HepG2 (cell line): Measurements from ENCODE around the gene DOC2A. TPM values are rescaled to one million over a fixed set of nuclear protein-coding genes. Genes with fewer than 3 reads are reported as not detected.

Source experiments
- ATAC-seq: fragments of 200-7000 bp; cut with Tn5 transposase; 3 replicates; pipeline ENCODE4 v1.9.1; 2020; ENCODE audit warnings: mild to moderate bottlenecking, moderate library complexity
- BruUV-seq: library from RNA; stranded (reverse); fragments of 400-500 nt; replicated peaks from 2 replicates; lab custom pipeline; 2021; lab: Mats Ljungman, UMichigan
- CTCF ChIA-PET: fragments of 300-600 bp; formaldehyde crosslinking; extraction: SDS; loops from one replicate; lab custom pipeline; 2021; ENCODE audit warnings: low total read pairs, inconsistent platforms, low intra/inter-chr PET ratio; lab: Yijun Ruan, JAX
- POLR2A ChIA-PET: fragments of 350-600 bp; sonication (Branson Sonifier 250); formaldehyde crosslinking; loops from one replicate; lab custom pipeline; 2020; ENCODE audit warnings: antibody characterized with exemption, inconsistent platforms; lab: Yijun Ruan, JAX
- DNase-seq: peaks from one replicate; pipeline ENCODE4 v3.0.0-alpha.2; 2015; ENCODE audit warnings: low spot score
- FAIRE-seq: peaks from 3 replicates; lab custom pipeline; 2011; peaks lifted over from hg19 to GRCh38; lab: Jason Lieb, UNC
- H2AFZ ChIP-seq: one replicate; pipeline ENCODE4 v1.6.1; 2011; ENCODE audit warnings: low read length, inconsistent platforms
- H3K27ac ChIP-seq: fragments of 300-600 bp; 3 replicates; pipeline ENCODE4 v1.8.0; 2011; ENCODE audit warnings: mixed run types, mild to moderate bottlenecking, mixed read lengths, low read length, inconsistent platforms; ENCODE audit not compliant: insufficient read depth; ENCODE audit errors: extremely low read length
- H3K27me3 ChIP-seq, 2 experiments: fragments of 200-600 bp in 1 of 2; 2 replicates in 1 of 2; 3 replicates in 1 of 2; pipeline versions ENCODE4 v1.6.0 to v1.8.0; 2011; ENCODE audit warnings: low read length in 2 of 2, mild to moderate bottlenecking in 2 of 2, moderate library complexity in 2 of 2, inconsistent platforms in 1 of 2; ENCODE audit not compliant: insufficient read depth in 2 of 2, control insufficient read depth in 1 of 2
- H3K36me3 ChIP-seq, 2 experiments: fragments of 200-600 bp in 1 of 2; replicated peaks in 1 of 2; 2 replicates in 1 of 2; 3 replicates in 1 of 2; pipeline versions ENCODE4 v1.5.1 to v1.8.0; 2011; ENCODE audit warnings: low read length in 2 of 2, inconsistent platforms in 1 of 2; ENCODE audit not compliant: insufficient read depth in 2 of 2, control insufficient read depth in 1 of 2
- H3K4me1 ChIP-seq: 2 replicates; pipeline ENCODE4 v1.5.1; 2012; ENCODE audit warnings: low read length, inconsistent platforms; ENCODE audit not compliant: insufficient read depth
- H3K4me2 ChIP-seq: 2 replicates; pipeline ENCODE4 v1.6.0; 2011; ENCODE audit warnings: low read depth, low read length, inconsistent platforms
- H3K4me3 ChIP-seq, 3 experiments: fragments of 200-600 bp in 1 of 3; sonication (generic), shearing (Covaris generic) in 1 of 3; replicated peaks in 1 of 3; 2 replicates each; pipeline ENCODE4 v1.5.1; 2011 to 2016; ENCODE audit warnings: low read length in 3 of 3, inconsistent platforms in 2 of 3, low read depth in 2 of 3, mild to moderate bottlenecking in 2 of 3, control low read depth in 1 of 3, mixed read lengths in 1 of 3; ENCODE audit not compliant: insufficient read depth in 1 of 3
- H3K79me2 ChIP-seq: one replicate; pipeline ENCODE4 v1.6.1; 2011; ENCODE audit warnings: low read length, inconsistent platforms; ENCODE audit not compliant: insufficient read depth
- H3K9ac ChIP-seq: 2 replicates; pipeline ENCODE4 v1.6.0; 2011; ENCODE audit warnings: mild to moderate bottlenecking, low read depth, low read length, inconsistent platforms; ENCODE audit not compliant: insufficient read depth
- H3K9me3 ChIP-seq: 2 replicates; pipeline ENCODE4 v1.5.1; 2012; ENCODE audit warnings: mild to moderate bottlenecking, low read length
- H4K20me1 ChIP-seq: 2 replicates; pipeline ENCODE4 v1.6.0; 2011; ENCODE audit warnings: inconsistent platforms, mild to moderate bottlenecking, low read length, moderate library complexity; ENCODE audit not compliant: insufficient read depth
- ARNT ChIP-seq: fragments of 450-650 bp; IDR thresholded peaks from 2 replicates; pipeline ENCODE4 v1.6.1; 2017
- DMAP1 ChIP-seq: IDR thresholded peaks from 2 replicates; pipeline ENCODE4 v1.6.1; 2016
- FOXA3 ChIP-seq: IDR thresholded peaks from 2 replicates; pipeline ENCODE4 v1.6.1; 2016; ENCODE audit warnings: missing genetic modification reagents, missing compliant biosample characterization
- GABPA ChIP-seq, 2 experiments: IDR thresholded peaks; 2 replicates each; pipeline ENCODE4 v1.6.1; 2011 to 2016; ENCODE audit warnings: low read depth in 2 of 2, low read length in 1 of 2, missing biosample characterization in 1 of 2, missing genetic modification characterization in 1 of 2
- GATA4 ChIP-seq: sonication (generic); IDR thresholded peaks from 2 replicates; pipeline ENCODE4 v1.6.1; 2016; ENCODE audit warnings: antibody characterized with exemption, low read depth, borderline replicate concordance
- GATAD2A ChIP-seq: IDR thresholded peaks from 2 replicates; pipeline ENCODE4 v1.6.1; 2016
- HNRNPL ChIP-seq: fragments of 200-400 bp; formaldehyde crosslinking; IDR thresholded peaks from 2 replicates; pipeline ENCODE4 v1.6.1; 2017; ENCODE audit warnings: mild to moderate bottlenecking, low read depth, low read length
- MAF1 ChIP-seq: sonication (generic); formaldehyde crosslinking; IDR thresholded peaks from 2 replicates; pipeline ENCODE4 v1.5.0; 2020; ENCODE audit warnings: missing genetic modification reagents, borderline replicate concordance
- NCOA5 ChIP-seq: sonication (generic); formaldehyde crosslinking; IDR thresholded peaks from 2 replicates; pipeline ENCODE4 v1.4.0; 2020; ENCODE audit warnings: missing genetic modification reagents
- PAWR ChIP-seq: sonication (generic); formaldehyde crosslinking; IDR thresholded peaks from 2 replicates; pipeline ENCODE4 v1.4.0; 2020; ENCODE audit warnings: missing genetic modification reagents, mild to moderate bottlenecking, borderline replicate concordance
- PITX1 ChIP-seq: sonication (generic); formaldehyde crosslinking; IDR thresholded peaks from 2 replicates; pipeline ENCODE4 v1.5.1; 2020; ENCODE audit warnings: mild to moderate bottlenecking, missing genetic modification reagents
- SMYD3 ChIP-seq: sonication (generic); formaldehyde crosslinking; IDR thresholded peaks from 2 replicates; pipeline ENCODE4 v1.8.1; 2023; ENCODE audit warnings: mild to moderate bottlenecking, missing genetic modification reagents
- SRY ChIP-seq: sonication (generic); formaldehyde crosslinking; IDR thresholded peaks from 2 replicates; pipeline ENCODE4 v1.8.0; 2022; ENCODE audit warnings: mild to moderate bottlenecking, missing genetic modification reagents
- ZBTB1 ChIP-seq: sonication (generic); formaldehyde crosslinking; IDR thresholded peaks from 2 replicates; pipeline ENCODE4 v1.4.0; 2020; ENCODE audit warnings: missing genetic modification reagents, borderline replicate concordance
- ZFYVE20 ChIP-seq: sonication (generic); formaldehyde crosslinking; IDR thresholded peaks from 2 replicates; pipeline ENCODE4 v1.8.0; 2023; ENCODE audit warnings: low read depth, mild to moderate bottlenecking, moderate library complexity, missing genetic modification reagents, borderline replicate concordance
- ZNF101 ChIP-seq: sonication (generic); formaldehyde crosslinking; IDR thresholded peaks from 2 replicates; pipeline ENCODE4 v1.4.0; 2020; ENCODE audit warnings: mild to moderate bottlenecking, low read depth, missing genetic modification reagents, borderline replicate concordance
- ZNF44 ChIP-seq: sonication (generic); formaldehyde crosslinking; IDR thresholded peaks from 2 replicates; pipeline ENCODE4 v1.5.1; 2020; ENCODE audit warnings: mild to moderate bottlenecking, missing genetic modification reagents
- ZNF564 ChIP-seq: sonication (generic); formaldehyde crosslinking; IDR thresholded peaks from 2 replicates; pipeline ENCODE4 v1.8.1; 2023; ENCODE audit warnings: mild to moderate bottlenecking, missing genetic modification reagents
- ZNF775 ChIP-seq: sonication (generic); formaldehyde crosslinking; IDR thresholded peaks from 2 replicates; pipeline ENCODE4 v1.4.0; 2020; ENCODE audit warnings: missing genetic modification reagents, mild to moderate bottlenecking, moderate library complexity, borderline replicate concordance
- WGBS: methylation state at CpG from one replicate; pipeline ENCODE4 v1.1.6; 2017; ENCODE audit warnings: low lambda C conversion rate; 5-methylcytosine and 5-hydroxymethylcytosine counted together
- in situ Hi-C: cut with HindIII; loops from 2 replicates; pipeline ENCODE4 v1.10.0; 2017; ENCODE audit warnings: low pct_unique_long_range_greater_than_20kb; ENCODE audit not compliant: extremely low pct_ligation_motif_present
- intact Hi-C: fragments of 100-400 bp; cut with micrococcal nuclease; formaldehyde crosslinking; loops from one replicate; pipeline ENCODE4 v1.10.0; 2022; ENCODE audit not compliant: unreplicated experiment
- polyA plus RNA-seq, 8 experiments: library from polyadenylated mRNA; depleted of rRNA in 3 of 8; stranded (reverse) in 7 of 8; unstranded in 1 of 8; fragments of >200 nt; fragmentation: Illumina TruSeq in 4 of 8; extraction: Trizol in 4 of 8; gene quantifications; 2 replicates each; pipeline versions ENCODE4 v1.2.1 to v1.2.3, GENCODE V29; 2011 to 2016; ENCODE audit warnings: low read depth in 4 of 8, missing spikeins in 1 of 8, mixed read lengths in 1 of 8; ENCODE audit not compliant: insufficient read depth in 1 of 8
- total RNA-seq, 5 experiments: library from RNA; depleted of rRNA; stranded (reverse); fragments of >200 nt; fragmentation: Illumina TruSeq; extraction: Trizol; gene quantifications; 2 replicates each; pipeline ENCODE4 v1.2.3, GENCODE V29; 2016; ENCODE audit warnings: low read depth in 1 of 5
- TF ChIP-seq, protein P1 (sequence below): sonication (generic); formaldehyde crosslinking; IDR thresholded peaks from 2 replicates; pipeline ENCODE4 v1.9.0; 2022; ENCODE audit warnings: missing genetic modification reagents, mild to moderate bottlenecking, borderline replicate concordance

The DOC2A gene
- total and polyA plus RNA-seq, 2 of the 13 experiments (the other 11 are each of a cell fraction or from before 2014, with no cell fraction given), result 0.15 to 0.55 TPM

- peak within 1 kb of the TSS; percentile 80 for H3K9ac ChIP-seq
- peak; percentile 78 for ATAC-seq
- FAIRE-seq, result no peak
- no peaks in the 10 kb centered on the region for H4K20me1 ChIP-seq
- peak within 1 kb of the TSS; percentile 97 for H3K4me2 ChIP-seq
- H3K27ac ChIP-seq, result peak within 1 kb of the TSS; percentile 81
- peak within 1 kb of the TSS; percentile 68 for H2AFZ ChIP-seq
- intact Hi-C loops (loop anchor here (1.0 to 5.0 kb wide), 4 partner anchors 34 to 98 kb away; partner anchors contain the start of genes ASPHD1, CDIPT, HIRIP3 and INO80E), in situ Hi-C loops (loop anchor here (5.0 kb wide), 1 partner anchor 34 kb away; the partner anchor contains the start of gene KCTD13)
- no peaks in the 10 kb centered on the region for H3K36me3 ChIP-seq
- 3% methylated on average over 38 of the region's 75 CpGs for WGBS
- H3K4me1 ChIP-seq, result peaks cover 56% of the 10 kb centered on the region
- H3K4me3 ChIP-seq, result peak within 1 kb of the TSS; percentile 65 to 87 (median 80)
- POLR2A ChIA-PET, result interaction anchor here (0.8 to 4.6 kb wide), 17 partner anchors 10 to 446 kb away, joined by 3 to 47 read pairs (median 4); partner anchors contain the start of genes CDIPT, HIRIP3, INO80E and KCTD13
- no peaks in the 10 kb centered on the region for H3K9me3 ChIP-seq
- DNase-seq, result peak; percentile 81
- CTCF ChIA-PET, result no interaction called here
- TSS peak; percentile 92 for BruUV-seq
- H3K27me3 ChIP-seq, result no peaks in the 10 kb centered on the region; a peak in 1 of 5 replicates
- no peaks in the 10 kb centered on the region for H3K79me2 ChIP-seq
- TF ChIP-seq ZNF44 (CRISPR knock-in tag) (peak; percentile 68; the same call in 1 of the 2 replicates), MAF1 (CRISPR knock-in tag) (0 out of 2 replicates have a peak, but pooled peaks have one; percentile 61), PITX1 (CRISPR knock-in tag) (no peak; the same call in 1 of the 2 replicates), SMYD3 (CRISPR knock-in tag) (peak; percentile 66; the same call in 1 of the 2 replicates), DMAP1 (CRISPR knock-in tag) (peak; percentile 73), PAWR (CRISPR knock-in tag) (0 out of 2 replicates have a peak, but pooled peaks have one; percentile 37), ZFYVE20 (CRISPR knock-in tag) (no peak), ZNF775 (CRISPR knock-in tag) (no peak), ARNT (no peak), FOXA3 (CRISPR knock-in tag) (peak; percentile 38), SRY (CRISPR knock-in tag) (no peak), GABPA (IDR thresholded peaks at IDR 0.05; ENCODE audit: low read depth, low read length) (peak; percentile 27; the same call in 1 of the 2 replicates), GABPA (CRISPR knock-in tag; IDR thresholded peaks at IDR 0.05; ENCODE audit: low read depth) (peak; percentile 52), ZNF564 (peak; percentile 75; the same call in 1 of the 2 replicates), ZBTB1 (CRISPR knock-in tag) (no peak), GATAD2A (peak; percentile 52), NCOA5 (CRISPR knock-in tag) (no peak), ZNF101 (CRISPR knock-in tag) (no peak), HNRNPL (0 out of 2 replicates have a peak, but pooled peaks have one; percentile 46), GATA4 (peak; percentile 70; the same call in 1 of the 2 replicates)
- TF ChIP-seq, protein P1, sequence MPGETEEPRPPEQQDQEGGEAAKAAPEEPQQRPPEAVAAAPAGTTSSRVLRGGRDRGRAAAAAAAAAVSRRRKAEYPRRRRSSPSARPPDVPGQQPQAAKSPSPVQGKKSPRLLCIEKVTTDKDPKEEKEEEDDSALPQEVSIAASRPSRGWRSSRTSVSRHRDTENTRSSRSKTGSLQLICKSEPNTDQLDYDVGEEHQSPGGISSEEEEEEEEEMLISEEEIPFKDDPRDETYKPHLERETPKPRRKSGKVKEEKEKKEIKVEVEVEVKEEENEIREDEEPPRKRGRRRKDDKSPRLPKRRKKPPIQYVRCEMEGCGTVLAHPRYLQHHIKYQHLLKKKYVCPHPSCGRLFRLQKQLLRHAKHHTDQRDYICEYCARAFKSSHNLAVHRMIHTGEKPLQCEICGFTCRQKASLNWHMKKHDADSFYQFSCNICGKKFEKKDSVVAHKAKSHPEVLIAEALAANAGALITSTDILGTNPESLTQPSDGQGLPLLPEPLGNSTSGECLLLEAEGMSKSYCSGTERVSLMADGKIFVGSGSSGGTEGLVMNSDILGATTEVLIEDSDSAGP (CRISPR knock-in tag), result peak; percentile 85; the same call in 1 of the 2 replicates
Observed at GRCh38 chr16:29961479-29962343, 49.1 kb downstream of the DOC2A start, which contains the start of gene TMEM219. Gene TMEM219 (plus strand): TSS chr16:29962079. CDS start chr16:29963144, 1,065 bp downstream.
